ENCODE data around the gene TPSD1.

Gene TPSD1

GRCh38 chr16:1260101-1260680 is 4.3 kb downstream of the TPSD1 start:
- no peak for TF ChIP-seq CTCF (IDR thresholded peaks at IDR 0.05)

- no peak for TF ChIP-seq CTCF (IDR thresholded peaks at IDR 0.05)
Measured at GRCh38 chr16:1261131-1261892, 5.4 kb downstream of the TPSD1 start.

- TF ChIP-seq CTCF (IDR thresholded peaks at IDR 0.05), result no peak
Measured at GRCh38 chr16:1262210-1262845, 6.5 kb downstream of the TPSD1 start.

- TF ChIP-seq CTCF (IDR thresholded peaks at IDR 0.05), result no peak
Measured at GRCh38 chr16:1262846-1263221, 7.0 kb downstream of the TPSD1 start.

- no peak for TF ChIP-seq CTCF (IDR thresholded peaks at IDR 0.05)
Measured at GRCh38 chr16:1263591-1264344, 7.9 kb downstream of the TPSD1 start.

GRCh38 chr16:1264345-1265089 is 8.6 kb downstream of the TPSD1 start:
- TF ChIP-seq CTCF (IDR thresholded peaks at IDR 0.05), result no peak

GRCh38 chr16:1265090-1265630 is 9.3 kb downstream of the TPSD1 start:
- TF ChIP-seq CTCF (IDR thresholded peaks at IDR 0.05), result no peak
